SU-DHL-6 (cell line): ENCODE measurements around the gene ELAVL2.

ENCODE experiments used
- H2AFZ ChIP-seq: fragments of 200-600 bp; sonication (generic); 2 replicates; pipeline ENCODE4 v1.6.1; 2014; ENCODE audit warnings: low read depth, mild to moderate bottlenecking, moderate library complexity, mixed read lengths, antibody characterized with exemption, low read length; ENCODE audit not compliant: severe bottlenecking
- H3F3A ChIP-seq: fragments of 200-600 bp; shearing (Covaris generic); 2 replicates; pipeline ENCODE4 v1.6.0; 2016; ENCODE audit warnings: antibody characterized with exemption, mild to moderate bottlenecking; ENCODE audit not compliant: insufficient read depth
- H3K27ac ChIP-seq: fragments of 200-600 bp; sonication (generic); 2 replicates; pipeline ENCODE4 v1.5.1; 2016; ENCODE audit warnings: low read depth, mild to moderate bottlenecking, low read length, moderate library complexity, mixed read lengths
- H3K27me3 ChIP-seq: fragments of 200-600 bp; sonication (generic), shearing (Covaris generic); 2 replicates; pipeline ENCODE4 v1.6.0; 2014; ENCODE audit warnings: mild to moderate bottlenecking, low read length
- H3K36me3 ChIP-seq: fragments of 200-600 bp; sonication (generic); 2 replicates; pipeline ENCODE4 v1.6.1; 2014; ENCODE audit warnings: mild to moderate bottlenecking, low read length, mixed read lengths
- H3K4me2 ChIP-seq: fragments of 300-600, 200-600 bp; shearing (Covaris generic), sonication (generic); 2 replicates; pipeline ENCODE4 v1.6.0; 2014; ENCODE audit warnings: low read length, low read depth, mild to moderate bottlenecking; ENCODE audit not compliant: poor library complexity, severe bottlenecking
- H3K4me3 ChIP-seq: fragments of 200-600 bp; sonication (generic); 2 replicates; pipeline ENCODE4 v1.5.1; 2014; ENCODE audit warnings: antibody characterized with exemption, low read length, mild to moderate bottlenecking, mixed read lengths; ENCODE audit not compliant: insufficient read depth, poor library complexity, severe bottlenecking
- H3K79me2 ChIP-seq: fragments of 200-600 bp; sonication (generic); 2 replicates; pipeline ENCODE4 v1.6.1; 2014; ENCODE audit warnings: mild to moderate bottlenecking, low read length, moderate library complexity; ENCODE audit not compliant: insufficient read depth
- H3K9ac ChIP-seq: fragments of 200-600 bp; sonication (generic); 2 replicates; pipeline ENCODE4 v1.7.0; 2014; ENCODE audit warnings: mild to moderate bottlenecking, low read length
- H3K9me2 ChIP-seq: fragments of 200-600 bp; sonication (generic); replicated peaks from 2 replicates; pipeline ENCODE4 v1.6.1; 2014; ENCODE audit warnings: low read length; ENCODE audit not compliant: insufficient read depth
- H3K9me3 ChIP-seq: fragments of 200-600 bp; sonication (generic); 2 replicates; pipeline ENCODE4 v1.6.1; 2014; ENCODE audit warnings: low read length, mixed read lengths; ENCODE audit not compliant: insufficient read depth
- H4K20me1 ChIP-seq: fragments of 200-600 bp; sonication (generic); 2 replicates; pipeline ENCODE4 v1.6.1; 2014; ENCODE audit warnings: low read depth, mild to moderate bottlenecking, antibody characterized with exemption, low read length, moderate library complexity, mixed read lengths
- CTCF ChIP-seq: fragments of 200-600 bp; sonication (generic); IDR thresholded peaks from one replicate; pipeline ENCODE4 v1.5.1; 2017; ENCODE audit warnings: antibody characterized with exemption, mild to moderate bottlenecking, low read length, moderate library complexity; ENCODE audit not compliant: insufficient read depth, poor library complexity, severe bottlenecking
- EZH2phosphoT487 ChIP-seq: fragments of 200-600 bp; sonication (generic), shearing (Covaris generic); conservative IDR thresholded peaks from 2 replicates; pipeline ENCODE4 v1.6.1; 2018; ENCODE audit warnings: mild to moderate bottlenecking, antibody characterized with exemption, low read length, moderate library complexity, mixed read lengths

ELAVL2 gene

DNA sequence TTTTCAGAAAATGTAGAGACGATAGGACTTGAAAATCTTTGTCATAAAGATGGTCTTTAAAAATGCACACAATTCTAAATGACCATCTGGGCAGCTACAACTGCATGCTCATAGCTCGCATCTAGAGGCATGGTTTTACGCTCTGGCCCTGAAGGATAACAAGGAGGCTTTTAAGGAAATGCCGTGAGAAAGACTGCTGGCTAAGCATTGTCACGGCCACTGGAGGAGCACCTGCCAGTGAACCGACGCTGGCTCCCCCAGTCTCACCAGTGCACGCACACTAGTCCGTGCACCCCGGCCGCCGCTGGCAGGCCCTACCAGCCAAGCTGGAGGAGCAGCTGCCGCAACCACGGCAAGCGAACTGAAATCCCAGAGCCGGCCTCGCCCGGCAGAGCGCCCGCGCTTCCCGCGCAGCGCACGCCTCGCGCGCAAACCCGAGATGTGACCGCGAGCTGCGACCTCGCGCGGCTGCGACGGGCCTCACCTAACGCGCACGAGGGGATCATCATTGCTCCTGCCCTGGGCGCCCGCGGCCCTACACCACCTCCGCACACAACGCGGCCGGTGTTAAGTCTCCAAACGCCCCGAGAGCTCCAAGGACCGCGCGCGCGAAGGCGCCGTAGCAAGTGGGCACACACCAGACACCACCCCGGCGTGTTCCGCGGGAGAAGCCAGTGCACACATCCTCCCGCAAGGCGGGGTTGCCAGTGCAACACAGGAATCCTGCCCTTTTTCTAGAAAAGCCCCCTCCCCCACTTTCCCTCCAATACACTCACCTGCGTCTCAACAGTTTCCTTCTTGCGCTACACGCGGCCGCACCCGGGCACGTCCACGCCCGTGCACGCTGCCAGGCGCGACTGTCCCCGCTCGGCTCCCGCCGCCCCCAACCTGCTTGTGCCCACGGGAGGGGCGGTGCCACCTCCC lies 5.3 kb downstream of the ELAVL2 start:
- Histone ChIP-seq H3K36me3 (no peaks in the 10 kb centered on the region), H3K9me2 (no peaks in the 10 kb centered on the region), H3K27ac (no peak overlapping the region), H3K27me3 (no peaks in the 10 kb centered on the region), H3F3A (no peaks in the 10 kb centered on the region), H3K9ac (no peak overlapping the region), H2AFZ (no peak overlapping the region), H4K20me1 (no peaks in the 10 kb centered on the region), H3K4me3 (no peak overlapping the region), H3K79me2 (no peaks in the 10 kb centered on the region), H3K4me2 (no peak overlapping the region), H3K9me3 (no peaks in the 10 kb centered on the region)
- TF ChIP-seq EZH2phosphoT487 = no peak
- TF ChIP-seq CTCF = no peak

GRCh38 chr9:23819403-23819802 lies 6.6 kb downstream of the ELAVL2 start:
- Histone ChIP-seq H3K79me2 (no peaks in the 10 kb centered on the region), H3K9ac (no peak overlapping the region), H2AFZ (no peak overlapping the region), H3K4me3 (no peak overlapping the region), H3K27me3 (no peaks in the 10 kb centered on the region), H3K9me2 (no peaks in the 10 kb centered on the region), H3K9me3 (no peaks in the 10 kb centered on the region), H4K20me1 (no peaks in the 10 kb centered on the region), H3F3A (no peaks in the 10 kb centered on the region), H3K27ac (no peak overlapping the region), H3K4me2 (no peak overlapping the region), H3K36me3 (no peaks in the 10 kb centered on the region)
- TF ChIP-seq CTCF (no peak), EZH2phosphoT487 (no peak)

- H4K20me1 ChIP-seq = no peaks in the 10 kb centered on the region
- no peak overlapping the region for H3K4me2 ChIP-seq
- H3K27ac ChIP-seq = no peak overlapping the region
- H3K9me2 ChIP-seq = no peaks in the 10 kb centered on the region
- H3K36me3 ChIP-seq = no peaks in the 10 kb centered on the region
- H3F3A ChIP-seq = no peaks in the 10 kb centered on the region
- H3K27me3 ChIP-seq = no peaks in the 10 kb centered on the region
- no peak overlapping the region for H3K4me3 ChIP-seq
- no peaks in the 10 kb centered on the region for H3K79me2 ChIP-seq
- no peak for TF ChIP-seq EZH2phosphoT487
- TF ChIP-seq CTCF = no peak
- H3K9ac ChIP-seq = no peak overlapping the region
- H2AFZ ChIP-seq = no peak overlapping the region
- no peaks in the 10 kb centered on the region for H3K9me3 ChIP-seq
These were observed 11.8 kb downstream of the ELAVL2 start for GRCh38 chr9:23814243-23814642.
